ENCODE measurements around the gene TLX3.

Gene TLX3

GRCh38 chr5:171310819-171311321 is 1.8 kb downstream of the TLX3 start:
- DNase-seq (ENCODE audit: low read depth), result no peak
- no peak for TF ChIP-seq CTCF (IDR thresholded peaks at IDR 0.05; ENCODE audit: low read depth, low read length, missing control alignments)
- H3K4me3 ChIP-seq (ENCODE audit: low read depth, low read length), result no peak overlapping the region

- no peak for TF ChIP-seq CTCF (IDR thresholded peaks at IDR 0.05; ENCODE audit: low read depth, low read length, missing control alignments)
- H3K4me3 ChIP-seq (ENCODE audit: low read depth, low read length), result no peak overlapping the region
- DNase-seq (ENCODE audit: low read depth), result no peak
Measured at GRCh38 chr5:171311322-171312077, 2.5 kb downstream of the TLX3 start.

- no peak overlapping the region for H3K4me3 ChIP-seq (ENCODE audit: low read depth, low read length)
- no peak for TF ChIP-seq CTCF (IDR thresholded peaks at IDR 0.05; ENCODE audit: low read depth, low read length, missing control alignments)
- no peak for DNase-seq (ENCODE audit: low read depth)
Measured at GRCh38 chr5:171312129-171312974, 3.3 kb downstream of the TLX3 start.

GRCh38 chr5:171313481-171314206 is 4.6 kb downstream of the TLX3 start:
- no peak overlapping the region for H3K4me3 ChIP-seq (ENCODE audit: low read depth, low read length)
- DNase-seq (ENCODE audit: low read depth), result no peak
- TF ChIP-seq CTCF (IDR thresholded peaks at IDR 0.05; ENCODE audit: low read depth, low read length, missing control alignments), result no peak

- TF ChIP-seq CTCF (IDR thresholded peaks at IDR 0.05; ENCODE audit: low read depth, low read length, missing control alignments), result no peak
- H3K4me3 ChIP-seq (ENCODE audit: low read depth, low read length), result no peak overlapping the region
- no peak for DNase-seq (ENCODE audit: low read depth)
Measured at GRCh38 chr5:171314728-171315385, 5.8 kb downstream of the TLX3 start.

GRCh38 chr5:171315386-171315891 is 6.4 kb downstream of the TLX3 start:
- no peak for DNase-seq (ENCODE audit: low read depth)
- TF ChIP-seq CTCF (IDR thresholded peaks at IDR 0.05; ENCODE audit: low read depth, low read length, missing control alignments), result no peak
- H3K4me3 ChIP-seq (ENCODE audit: low read depth, low read length), result no peak overlapping the region

Data from GM12864 (cell line).